Activated CD4-positive, alpha-beta T cell treated with anti-CD3 and anti-CD28 coated beads, Interleukin-10, Interleukin-2, amounts not matched to agents 100 ng/mL and 50 ng/mL, durations not matched to agents 16 hours and 8 hours (primary cell): Measurements from ENCODE around the gene FJX1.

ENCODE experiments used
- DNase-seq: peaks from one replicate; pipeline ENCODE4 v3.0.0-alpha.2; 2020

FJX1 gene

DNA sequence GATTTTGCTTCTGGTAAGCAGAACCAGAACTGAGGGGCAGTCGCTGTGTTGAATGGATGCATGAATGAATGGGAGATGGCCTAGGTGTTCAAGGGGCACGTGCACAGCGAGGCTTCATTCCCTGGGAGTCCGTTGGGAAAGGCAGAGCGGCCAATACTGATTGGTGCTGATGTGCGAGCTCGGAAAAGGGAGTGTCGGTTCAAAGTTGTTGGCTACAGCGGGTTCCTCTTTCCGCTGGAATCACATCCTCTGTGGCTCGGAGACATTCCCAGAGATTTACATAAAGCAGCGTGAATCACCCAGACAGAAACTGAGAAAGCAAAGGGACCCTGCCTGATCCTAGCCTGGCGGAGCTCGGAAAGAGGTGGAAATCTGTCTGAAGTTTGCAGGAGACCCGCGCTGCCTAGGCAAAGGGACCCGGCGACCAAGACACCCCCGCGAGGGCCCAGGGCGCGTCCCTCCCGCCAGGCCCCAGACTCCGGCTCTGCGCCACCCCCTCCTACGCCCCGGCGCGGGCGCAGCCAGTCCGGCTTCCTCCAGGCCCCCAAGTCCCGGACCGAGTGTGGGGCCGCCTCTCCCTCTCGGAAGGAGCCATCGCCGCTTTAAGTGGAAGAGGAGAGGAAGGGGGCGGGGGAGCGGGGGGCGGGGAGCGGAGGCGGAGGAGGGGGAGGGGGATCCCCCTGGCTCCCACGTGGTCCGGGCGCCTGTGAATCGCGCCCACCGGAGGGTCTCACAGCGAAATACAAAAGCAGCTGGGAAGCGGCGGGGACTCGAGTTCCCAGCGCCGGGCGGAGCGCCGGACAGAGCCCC lies at the start of gene FJX1:
Gene FJX1, plus strand, starts transcription at position 774 of the 810 bp plus-strand sequence. CDS start 177 bp downstream, outside the sequence.
- peak; percentile 49 for DNase-seq

DNA sequence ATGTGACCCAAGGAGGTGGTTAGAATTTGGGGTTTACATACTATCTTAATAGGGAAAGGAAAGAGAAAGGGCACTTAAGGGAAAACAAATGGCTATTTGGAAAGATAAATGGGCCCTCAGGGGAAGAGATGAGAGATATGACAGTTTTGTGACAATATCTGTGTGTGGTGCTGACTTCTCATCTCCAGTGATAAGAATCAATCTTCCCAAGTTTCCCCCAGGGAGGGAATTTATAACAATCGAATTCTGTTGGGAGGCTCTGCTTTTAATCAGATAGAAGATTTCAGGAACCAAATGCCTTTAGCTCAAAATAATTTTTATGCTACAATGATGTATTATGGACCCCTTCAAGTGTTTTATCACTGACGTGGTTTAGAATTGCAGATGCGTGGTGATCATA lies 46.6 kb upstream of the FJX1 start:
- no peak for DNase-seq

- peak; percentile 9 for DNase-seq
Observed at GRCh38 chr11:35579557-35580396, 38.5 kb upstream of the FJX1 start.

DNA sequence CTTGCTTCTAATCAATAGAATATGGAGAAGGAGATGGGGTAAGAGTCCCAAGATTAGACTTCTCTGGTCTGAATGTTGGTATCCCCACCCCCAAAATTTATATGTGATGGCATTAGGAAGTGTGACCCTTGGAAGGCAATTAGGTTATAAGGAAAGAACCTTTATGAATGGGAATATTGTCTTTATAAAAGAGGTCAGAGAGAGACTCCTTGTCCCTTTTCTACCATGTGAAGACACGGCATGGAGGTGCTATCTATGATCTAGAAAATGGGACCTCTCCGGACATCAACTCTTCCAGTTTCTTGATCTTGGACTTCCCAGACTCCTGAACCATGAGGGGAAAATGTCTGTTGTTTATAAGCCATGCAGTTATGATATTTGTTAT lies 37.9 kb upstream of the FJX1 start:
- DNase-seq: no peak

- DNase-seq: no peak
Observed at GRCh38 chr11:35582033-35582432, 36.2 kb upstream of the FJX1 start.

- no peak for DNase-seq
Observed at GRCh38 chr11:35583126-35583525, 35.1 kb upstream of the FJX1 start.

DNA sequence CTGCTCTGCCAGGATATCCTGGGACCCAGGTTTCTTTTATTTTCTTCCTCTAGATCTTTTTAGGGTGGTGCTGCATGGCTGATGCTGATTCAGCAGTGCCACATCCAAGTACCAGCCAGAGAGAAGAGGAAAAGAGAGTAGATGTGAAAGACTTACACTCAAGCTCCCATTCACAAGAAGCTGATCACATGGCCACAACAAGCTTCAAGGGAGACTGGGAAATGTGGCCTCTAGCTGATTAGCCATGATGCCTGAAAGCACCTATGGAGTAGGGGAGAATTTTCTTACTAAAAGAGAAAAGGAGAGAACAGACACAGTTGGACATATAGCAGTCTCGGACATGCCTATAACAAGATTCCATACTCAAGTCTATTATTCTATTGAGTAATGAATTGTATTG lies 34.4 kb upstream of the FJX1 start:
- DNase-seq: no peak

DNA sequence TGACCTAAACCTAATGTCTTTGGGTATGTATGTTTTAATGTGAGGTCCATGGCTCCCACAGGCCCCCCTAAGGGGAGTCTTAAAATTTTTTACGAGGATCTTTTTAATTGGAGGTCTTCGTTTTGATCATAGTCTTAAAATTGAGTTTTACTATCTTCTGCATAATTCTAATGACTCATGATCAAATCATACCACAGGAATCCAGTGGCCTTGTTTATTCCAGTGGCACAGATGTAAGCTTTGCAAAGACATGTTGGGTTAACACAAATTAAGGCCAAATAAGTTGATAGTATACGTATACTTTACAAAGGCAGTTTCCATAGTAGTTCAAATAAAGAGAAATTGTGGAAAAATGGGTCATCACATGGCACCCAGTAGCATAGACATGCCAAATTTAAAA lies 33.9 kb upstream of the FJX1 start:
- DNase-seq: no peak

- no peak for DNase-seq
Observed at GRCh38 chr11:35585416-35585815, 32.8 kb upstream of the FJX1 start.

DNA sequence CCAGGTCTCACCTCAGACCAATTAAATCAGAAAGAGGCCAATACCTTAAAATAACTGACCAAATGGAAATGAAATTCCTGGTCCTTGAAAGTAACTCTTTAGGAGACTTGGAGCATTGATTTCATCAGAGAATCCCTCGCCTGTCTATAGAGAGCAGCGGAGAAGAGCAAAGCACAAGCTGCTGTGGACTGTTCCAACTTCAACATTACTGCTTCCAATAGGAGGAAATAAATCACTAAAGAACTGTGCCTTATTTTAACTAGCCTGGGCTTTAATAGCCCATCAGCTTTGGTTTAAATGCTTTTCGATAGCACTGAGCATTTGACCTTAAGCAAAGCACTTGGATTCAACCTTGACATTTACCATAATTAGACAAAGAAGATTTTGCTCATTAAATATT lies 32.0 kb upstream of the FJX1 start:
- DNase-seq: no peak

DNA sequence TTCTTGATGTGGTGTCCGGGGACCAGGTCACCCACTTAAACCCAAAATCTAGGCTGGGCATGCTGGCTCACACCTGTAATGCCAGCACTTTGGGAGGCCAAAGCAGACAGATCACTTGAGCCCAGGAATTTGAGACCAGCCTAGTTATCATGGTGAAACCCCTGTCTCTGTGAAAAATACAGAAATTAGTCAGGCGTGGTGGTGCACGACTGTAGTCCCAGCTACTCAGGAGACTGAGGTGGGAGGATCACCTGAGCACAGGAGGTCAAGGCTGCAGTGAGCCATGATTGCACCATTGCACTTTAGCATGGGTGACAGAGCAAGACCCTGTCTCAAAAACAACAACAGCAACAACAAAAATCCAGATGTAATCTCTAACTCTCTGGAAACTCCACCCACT lies 30.3 kb upstream of the FJX1 start:
- no peak for DNase-seq

- DNase-seq: no peak
Observed at GRCh38 chr11:35588627-35589026, 29.6 kb upstream of the FJX1 start.

- no peak for DNase-seq
Observed at GRCh38 chr11:35589281-35589680, 29.0 kb upstream of the FJX1 start.

DNA sequence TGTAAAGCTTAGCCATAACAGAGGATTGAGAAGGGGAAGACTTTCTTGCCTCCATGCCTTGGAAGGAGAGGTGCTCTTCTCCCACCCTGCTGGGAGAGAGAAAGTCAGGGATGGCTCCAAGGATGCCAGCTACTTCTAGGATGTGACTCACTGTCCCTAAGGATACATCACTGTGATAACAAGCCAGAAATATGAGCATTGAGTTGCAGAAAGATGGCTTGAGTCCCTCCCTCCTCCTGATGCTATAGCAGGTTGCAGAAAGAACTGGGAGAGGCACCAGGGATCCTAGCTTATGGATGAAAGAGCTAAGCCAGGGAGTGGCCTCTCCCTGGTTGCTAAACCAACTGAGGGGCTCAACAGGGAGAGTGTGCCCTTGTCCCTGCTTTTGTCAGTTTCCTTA lies 27.8 kb upstream of the FJX1 start:
- DNase-seq: no peak

DNA sequence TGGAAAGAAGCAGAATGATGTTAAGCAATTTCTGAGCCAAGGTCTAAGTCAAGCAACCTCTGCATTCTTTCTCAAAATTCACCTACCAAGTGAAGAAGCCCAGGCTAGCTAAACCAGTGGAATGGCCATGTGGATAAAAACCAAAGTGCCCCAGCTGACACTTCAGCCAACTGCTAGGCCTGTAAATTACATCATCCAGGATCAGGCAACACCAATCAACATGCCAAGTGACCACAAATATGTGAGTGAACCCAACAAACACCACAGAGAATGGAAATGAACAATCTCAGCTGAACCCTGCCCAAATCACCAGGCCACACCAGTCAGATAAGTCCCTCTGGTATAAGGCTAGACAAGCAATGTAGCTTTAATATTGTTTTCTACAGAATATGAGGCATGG lies 25.1 kb upstream of the FJX1 start:
- no peak for DNase-seq

GRCh38 chr11:35594680-35595079 lies 23.6 kb upstream of the FJX1 start:
- DNase-seq: no peak

DNA sequence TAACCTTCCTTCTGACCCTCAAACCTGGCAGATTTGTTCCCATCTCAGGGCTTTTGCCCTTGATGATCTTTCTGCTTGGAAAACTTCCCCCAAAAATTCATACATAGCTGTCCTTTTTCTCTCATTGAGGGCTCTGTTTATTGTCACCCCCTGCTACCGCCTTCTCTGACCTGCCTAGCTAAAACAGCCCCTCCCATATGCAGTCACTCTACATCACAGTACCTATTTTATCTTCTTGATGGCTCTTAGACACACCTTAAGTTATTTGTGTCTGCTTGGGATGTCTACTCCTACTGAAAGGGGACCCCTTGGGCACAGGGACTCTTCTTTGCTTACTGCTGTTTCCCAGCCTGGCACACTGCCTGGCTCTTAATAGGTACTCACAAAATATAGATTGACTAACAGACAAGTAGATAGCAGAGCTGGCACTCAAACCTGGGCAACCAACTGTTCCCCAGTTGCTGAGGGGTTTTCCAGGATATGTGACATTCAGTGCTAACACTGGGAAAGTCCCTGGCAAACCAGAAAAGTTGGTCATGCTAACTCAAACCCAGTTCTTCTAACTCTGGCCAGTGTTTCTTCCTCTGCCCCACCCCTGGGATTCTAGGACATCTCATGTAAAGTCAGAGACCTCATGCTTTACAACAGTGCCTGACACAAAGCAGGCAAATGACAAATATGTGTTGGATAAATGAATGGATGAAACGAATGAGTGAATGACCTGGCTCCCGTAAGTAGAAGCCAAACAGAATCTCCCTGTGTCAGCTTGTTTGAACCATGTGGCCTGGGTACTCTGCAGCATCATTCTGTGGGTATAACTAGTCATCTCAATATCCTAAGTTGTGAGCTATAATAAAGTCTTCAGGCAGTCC lies 19.8 kb upstream of the FJX1 start:
- DNase-seq: peak; percentile 51

- no peak for DNase-seq
Observed at GRCh38 chr11:35600331-35600838, 17.9 kb upstream of the FJX1 start.

DNA sequence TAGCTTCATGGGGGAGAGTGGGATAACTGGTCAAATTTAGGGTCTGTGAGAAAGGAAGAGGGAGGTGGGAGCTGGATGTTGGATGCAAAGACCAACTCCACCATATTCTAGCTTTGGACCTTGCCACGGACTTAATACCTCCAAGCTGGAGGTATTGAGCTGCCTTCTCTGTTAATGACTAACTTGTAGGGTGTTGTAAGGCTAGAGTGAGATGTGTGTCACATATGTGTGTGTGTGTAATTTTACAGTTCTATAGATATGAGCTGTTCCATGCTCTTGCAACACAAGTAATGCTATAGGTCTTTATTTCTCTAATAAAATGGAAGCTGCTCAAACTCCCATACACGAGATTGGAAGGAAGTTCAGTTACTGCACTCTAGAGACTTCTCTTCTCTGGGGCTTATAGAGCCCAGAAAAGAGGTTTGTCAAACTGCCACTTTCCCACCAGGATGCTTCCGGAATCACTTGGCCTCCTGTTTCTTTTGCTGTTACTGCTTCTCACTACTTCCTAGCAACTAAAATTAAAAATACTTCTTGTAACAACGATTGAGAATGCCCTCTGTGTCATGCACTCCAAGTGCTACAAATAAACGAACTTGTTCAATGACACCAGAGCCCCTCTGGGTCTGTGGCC lies 16.0 kb upstream of the FJX1 start:
- no peak for DNase-seq

- no peak for DNase-seq
Observed at GRCh38 chr11:35602979-35603378, 15.3 kb upstream of the FJX1 start.

DNA sequence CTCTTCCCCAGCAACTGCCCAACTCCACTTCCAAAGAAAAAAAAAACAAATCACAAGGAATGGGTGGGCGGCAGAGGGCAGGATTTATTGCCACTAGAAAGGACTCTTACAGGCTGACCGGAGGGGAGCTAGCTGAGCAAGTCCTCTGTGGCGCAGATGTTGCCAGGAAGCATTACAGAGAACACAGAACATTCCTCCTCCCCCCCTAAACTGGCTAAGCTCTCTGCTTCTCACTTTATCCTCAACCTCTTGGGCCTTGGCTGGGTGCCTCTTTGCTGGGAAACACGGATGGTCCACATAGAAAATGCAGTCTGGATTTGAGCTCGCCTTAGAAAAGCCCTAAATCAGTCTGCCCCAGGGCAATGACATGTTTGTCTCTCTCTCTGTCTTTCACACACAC lies 12.6 kb upstream of the FJX1 start:
- no peak for DNase-seq

- no peak for DNase-seq
Observed at GRCh38 chr11:35606206-35606605, 12.1 kb upstream of the FJX1 start.

GRCh38 chr11:35608502-35608901 lies 9.8 kb upstream of the FJX1 start:
- no peak for DNase-seq
